Peyer's patch (tissue), 4 donors: Measurements from ENCODE around the gene CEL. TPM values are rescaled to one million over a fixed set of nuclear protein-coding genes. Genes with fewer than 3 reads are reported as not detected.

Source experiments
- DNase-seq, 3 donors: peaks; one replicate each; pipeline ENCODE4 v3.0.0-alpha.2; 2017 to 2019
- H3K27ac ChIP-seq, 4 donors: fragments of 200-600 bp; sonication (generic); one replicate each; pipeline ENCODE4 v1.5.1; 2016 to 2019
- H3K27me3 ChIP-seq, 2 donors: fragments of 200-600 bp; sonication (generic); one replicate each; pipeline ENCODE4 v1.5.1; 2019
- H3K36me3 ChIP-seq, 3 donors: fragments of 200-600 bp; sonication (generic); one replicate each; pipeline ENCODE4 v1.5.1; 2016 to 2019
- H3K4me1 ChIP-seq, 4 donors: fragments of 200-600 bp; sonication (generic); one replicate each; pipeline ENCODE4 v1.5.1; 2016 to 2019
- H3K4me3 ChIP-seq, 4 donors: fragments of 200-600 bp; sonication (generic); 1 replicate in 3 of 4; 2 replicates in 1 of 4; pipeline ENCODE4 v1.5.1; 2016 to 2019; ENCODE audit warnings: mild to moderate bottlenecking in 1 of 4
- H3K9me3 ChIP-seq, 4 donors: fragments of 200-600 bp; sonication (generic); one replicate each; pipeline ENCODE4 v1.5.1; 2016 to 2019; ENCODE audit warnings: mild to moderate bottlenecking in 1 of 4
- POLR2A ChIP-seq, 2 donors: fragments of 450-650 bp; IDR thresholded peaks; one replicate each; pipeline ENCODE4 v1.5.1; 2017; ENCODE audit warnings: antibody characterized with exemption in 2 of 2, mild to moderate bottlenecking in 2 of 2, moderate library complexity in 2 of 2
- total RNA-seq, 4 donors: library from RNA; depleted of rRNA; stranded (reverse); fragments of >200 nt; gene quantifications; one replicate each; pipeline ENCODE4 v1.1.0, GENCODE V29; 2016
- TF ChIP-seq, protein P1 (sequence below), 6 experiments: fragments of 450-650 bp in 4 of 6; fragments of 200-600 bp in 2 of 6; sonication (generic) in 1 of 6; IDR thresholded peaks; one replicate each; pipeline ENCODE4 v1.5.1; 2017 to 2019; ENCODE audit warnings: antibody characterized with exemption in 6 of 6, mild to moderate bottlenecking in 3 of 6, moderate library complexity in 1 of 6

CEL gene
- total RNA-seq, 4 donors from 2014 or later = 1.6 to 9.1 (median 5.8) TPM

DNA sequence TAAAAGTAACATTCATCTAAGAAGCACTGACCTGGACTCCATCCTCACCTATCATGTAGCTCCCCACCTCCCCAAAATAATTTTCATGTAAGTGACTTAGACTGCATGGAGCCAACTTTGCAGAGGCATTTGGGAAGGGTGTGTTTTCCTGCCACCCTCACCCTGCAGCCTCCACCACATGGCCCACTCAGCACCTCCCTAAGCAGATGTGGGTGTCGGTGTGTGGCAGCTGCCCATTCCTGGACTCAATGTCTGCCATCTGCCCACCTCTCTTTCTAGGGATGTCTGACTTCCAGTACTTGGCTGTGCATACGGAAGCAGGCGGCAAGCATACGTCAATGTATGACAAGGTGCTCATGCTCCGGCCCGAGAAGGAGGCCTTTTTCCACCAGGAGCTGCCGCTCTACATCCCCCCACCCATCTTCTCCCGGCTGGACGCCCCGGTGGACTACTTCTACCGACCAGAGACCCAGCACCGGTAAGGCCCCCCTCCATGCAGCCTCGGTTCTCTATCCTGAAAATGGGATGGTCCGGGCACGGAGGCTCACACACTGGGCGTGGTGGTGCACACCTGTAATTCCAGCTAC is 18.2 kb upstream of the CEL start:
- Histone ChIP-seq H3K27me3 (no peaks in the 10 kb centered on the region), H3K36me3 (peaks cover 0 to 62% (median 0%) of the 10 kb centered on the region in 3 donors), H3K9me3 (no peaks in the 10 kb centered on the region), H3K4me3 (no peak overlapping the region), H3K4me1 (no peaks in the 10 kb centered on the region), H3K27ac (no peak overlapping the region)
- no peak for DNase-seq
- no peak for TF ChIP-seq POLR2A (IDR thresholded peaks at IDR 0.05)
- TF ChIP-seq, protein P1, sequence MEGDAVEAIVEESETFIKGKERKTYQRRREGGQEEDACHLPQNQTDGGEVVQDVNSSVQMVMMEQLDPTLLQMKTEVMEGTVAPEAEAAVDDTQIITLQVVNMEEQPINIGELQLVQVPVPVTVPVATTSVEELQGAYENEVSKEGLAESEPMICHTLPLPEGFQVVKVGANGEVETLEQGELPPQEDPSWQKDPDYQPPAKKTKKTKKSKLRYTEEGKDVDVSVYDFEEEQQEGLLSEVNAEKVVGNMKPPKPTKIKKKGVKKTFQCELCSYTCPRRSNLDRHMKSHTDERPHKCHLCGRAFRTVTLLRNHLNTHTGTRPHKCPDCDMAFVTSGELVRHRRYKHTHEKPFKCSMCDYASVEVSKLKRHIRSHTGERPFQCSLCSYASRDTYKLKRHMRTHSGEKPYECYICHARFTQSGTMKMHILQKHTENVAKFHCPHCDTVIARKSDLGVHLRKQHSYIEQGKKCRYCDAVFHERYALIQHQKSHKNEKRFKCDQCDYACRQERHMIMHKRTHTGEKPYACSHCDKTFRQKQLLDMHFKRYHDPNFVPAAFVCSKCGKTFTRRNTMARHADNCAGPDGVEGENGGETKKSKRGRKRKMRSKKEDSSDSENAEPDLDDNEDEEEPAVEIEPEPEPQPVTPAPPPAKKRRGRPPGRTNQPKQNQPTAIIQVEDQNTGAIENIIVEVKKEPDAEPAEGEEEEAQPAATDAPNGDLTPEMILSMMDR (IDR thresholded peaks at IDR 0.05) = no peak

DNA sequence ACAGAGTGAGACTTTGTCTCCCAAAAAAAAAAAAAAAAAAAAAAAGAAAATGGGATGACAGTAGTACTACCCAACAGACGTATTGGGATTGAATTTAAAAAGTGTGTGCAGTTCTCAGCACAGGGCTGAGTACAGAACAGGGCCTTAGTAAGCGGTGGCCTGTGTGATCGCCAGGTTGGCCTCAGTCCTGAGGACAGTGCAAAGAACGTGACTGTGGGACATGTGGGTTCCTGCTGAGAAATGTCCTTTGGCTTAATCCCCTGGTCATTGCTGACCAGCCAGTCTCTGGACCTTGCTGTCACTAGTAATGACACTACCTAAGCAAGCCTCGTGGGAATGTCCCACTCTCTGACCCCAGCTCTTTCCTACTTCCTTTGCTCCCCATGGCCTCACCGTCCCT is 17.7 kb upstream of the CEL start:
- Histone ChIP-seq H3K27me3 (no peaks in the 10 kb centered on the region), H3K4me3 (no peak overlapping the region), H3K27ac (no peak overlapping the region), H3K9me3 (no peaks in the 10 kb centered on the region), H3K4me1 (no peaks in the 10 kb centered on the region), H3K36me3 (peaks cover 0 to 64% (median 0%) of the 10 kb centered on the region in 3 donors)
- TF ChIP-seq, protein P1 (IDR thresholded peaks at IDR 0.05) = no peak
- no peak for TF ChIP-seq POLR2A (IDR thresholded peaks at IDR 0.05)
- DNase-seq = no peak

DNA sequence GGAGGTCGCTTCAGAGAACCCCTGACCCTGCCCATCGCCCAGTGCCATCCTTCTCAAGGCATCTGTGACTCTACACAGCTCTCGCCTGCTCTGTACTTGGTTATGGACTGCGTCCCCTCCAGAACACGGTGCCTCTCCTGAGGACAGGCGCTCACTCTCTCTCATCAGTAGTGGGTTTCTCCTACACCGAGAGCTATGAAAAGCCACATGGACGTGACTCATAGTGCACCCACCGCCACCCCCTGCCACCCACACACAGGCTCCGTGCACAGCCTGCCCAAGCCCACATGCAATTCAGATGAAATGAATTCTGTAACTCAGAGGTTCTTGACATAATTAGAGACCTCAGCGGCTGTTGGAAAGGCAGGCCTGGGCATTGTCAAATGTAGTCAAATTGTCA is 17.1 kb upstream of the CEL start:
- no peak for DNase-seq
- Histone ChIP-seq H3K9me3 (no peaks in the 10 kb centered on the region), H3K4me1 (no peaks in the 10 kb centered on the region), H3K27me3 (no peaks in the 10 kb centered on the region), H3K4me3 (no peak overlapping the region), H3K36me3 (peaks cover 0 to 66% (median 0%) of the 10 kb centered on the region in 3 donors), H3K27ac (no peak overlapping the region)
- TF ChIP-seq, protein P1 (IDR thresholded peaks at IDR 0.05) = no peak

DNA sequence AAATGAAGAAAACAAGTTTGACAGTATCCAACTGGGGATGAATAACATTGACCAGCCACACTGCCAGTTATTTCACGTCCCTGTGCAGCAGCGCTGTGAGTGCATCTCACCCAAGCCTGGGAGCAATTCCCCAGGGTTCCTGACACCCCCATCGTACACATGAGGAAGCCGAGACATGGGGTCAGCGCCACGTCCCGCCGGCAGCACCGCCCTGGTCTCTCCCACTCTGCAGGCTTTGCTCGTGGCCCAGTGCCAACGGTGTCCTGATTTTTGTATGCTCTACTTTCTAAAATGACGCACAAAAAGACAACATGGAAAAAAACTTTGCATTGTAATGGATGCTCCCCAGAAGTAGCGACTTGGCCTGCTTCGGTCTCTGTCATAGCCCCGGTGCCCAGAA is 16.6 kb upstream of the CEL start:
- H3K27me3 ChIP-seq = no peaks in the 10 kb centered on the region
- TF ChIP-seq POLR2A (IDR thresholded peaks at IDR 0.05) = no peak
- TF ChIP-seq, protein P1 (IDR thresholded peaks at IDR 0.05) = no peak
- peaks cover 0 to 66% (median 0%) of the 10 kb centered on the region in 3 donors for H3K36me3 ChIP-seq
- H3K27ac ChIP-seq = no peak overlapping the region
- no peak overlapping the region for H3K4me3 ChIP-seq
- H3K4me1 ChIP-seq = peaks cover 0 to 2% (median 0%) of the 10 kb centered on the region in 4 donors
- no peaks in the 10 kb centered on the region for H3K9me3 ChIP-seq
- DNase-seq = no peak

DNA sequence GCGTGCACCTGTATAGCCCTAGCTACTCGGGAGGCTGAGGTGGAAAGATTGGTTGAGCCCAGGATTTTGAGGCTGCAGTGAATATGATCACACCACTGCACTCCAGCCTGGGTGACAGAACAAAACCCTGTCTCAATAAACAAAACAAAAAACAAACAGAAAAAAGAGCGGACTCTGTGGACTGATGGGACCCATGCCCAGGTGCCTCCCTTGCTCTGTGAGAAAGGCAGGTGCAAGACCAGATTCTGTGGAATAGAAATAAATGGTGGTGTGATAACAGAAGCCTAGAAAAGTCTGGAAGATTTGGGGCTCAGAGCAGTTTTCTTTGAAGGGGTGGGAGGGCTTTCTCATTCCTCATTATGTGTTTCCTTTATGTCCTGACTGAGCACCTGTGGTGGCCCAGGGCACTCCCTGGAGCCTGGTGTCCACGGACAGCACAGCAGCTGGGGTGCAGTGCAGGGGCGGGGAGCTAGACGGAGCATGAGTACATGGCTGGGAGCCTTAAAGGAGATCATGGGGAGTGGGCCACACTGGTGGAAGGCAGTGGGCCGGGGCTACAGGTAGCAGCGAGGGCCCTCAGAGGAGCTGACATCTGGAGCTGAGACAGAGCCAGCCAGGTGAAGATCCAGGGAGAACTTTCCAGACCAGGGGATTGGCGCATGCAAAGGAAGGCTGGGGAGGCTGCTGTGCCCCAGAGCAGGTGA is 15.4 kb upstream of the CEL start:
- no peak for DNase-seq
- Histone ChIP-seq H3K4me1 (peaks cover 0 to 12% (median 1%) of the 10 kb centered on the region in 4 donors), H3K36me3 (peaks cover 0 to 74% (median 0%) of the 10 kb centered on the region in 3 donors), H3K9me3 (no peaks in the 10 kb centered on the region), H3K27ac (no peak overlapping the region), H3K27me3 (no peaks in the 10 kb centered on the region), H3K4me3 (no peak overlapping the region)
- no peak for TF ChIP-seq POLR2A (IDR thresholded peaks at IDR 0.05)
- TF ChIP-seq, protein P1 (IDR thresholded peaks at IDR 0.05) = no peak
